HG02571 (cell line): Measurements from ENCODE around the gene PTCD2.

Experiments used
- ATAC-seq: cut with Tn5 transposase; IDR thresholded peaks from one replicate; pipeline ENCODE4 v1.9.1; 2021; ENCODE audit warnings: mild to moderate bottlenecking, moderate library complexity; ENCODE audit not compliant: unreplicated experiment

The PTCD2 gene

GRCh38 chr5:72319976-72320752 is at the start of gene PTCD2, which contains the start of gene MRPS27:
PTCD2 (plus strand) TSS chr5:72320373; CDS start chr5:72320383, 10 bp downstream.
MRPS27 (minus strand) TSS chr5:72320240; CDS start chr5:72320221, 19 bp downstream.
- peak; percentile 98 for ATAC-seq

GRCh38 chr5:72271702-72272101 is 48.5 kb upstream of the PTCD2 start:
- no peak for ATAC-seq

GRCh38 chr5:72272398-72272797 is 47.8 kb upstream of the PTCD2 start:
- no peak for ATAC-seq

- ATAC-seq = no peak
These were observed 46.6 kb upstream of the PTCD2 start for GRCh38 chr5:72273547-72273946.

- ATAC-seq = no peak
These were observed 43.9 kb upstream of the PTCD2 start for GRCh38 chr5:72276219-72276752.

- ATAC-seq = no peak
These were observed 39.5 kb upstream of the PTCD2 start for GRCh38 chr5:72280581-72281069.

- ATAC-seq = no peak
These were observed 38.8 kb upstream of the PTCD2 start for GRCh38 chr5:72281430-72281763.

GRCh38 chr5:72281764-72282499 is 38.2 kb upstream of the PTCD2 start:
- ATAC-seq = no peak

- ATAC-seq = no peak
These were observed 37.3 kb upstream of the PTCD2 start for GRCh38 chr5:72282878-72283277.

GRCh38 chr5:72283358-72283757 is 36.8 kb upstream of the PTCD2 start:
- ATAC-seq = no peak

- no peak for ATAC-seq
These were observed 35.4 kb upstream of the PTCD2 start for GRCh38 chr5:72284559-72285423.

- ATAC-seq = no peak
These were observed 34.8 kb upstream of the PTCD2 start for GRCh38 chr5:72285424-72285821.

- no peak for ATAC-seq
These were observed 33.4 kb upstream of the PTCD2 start for GRCh38 chr5:72286798-72287197.

- ATAC-seq = no peak
These were observed 31.2 kb upstream of the PTCD2 start for GRCh38 chr5:72288924-72289323.

- no peak for ATAC-seq
These were observed 29.6 kb upstream of the PTCD2 start for GRCh38 chr5:72290356-72291133.

GRCh38 chr5:72291601-72292000 is 28.6 kb upstream of the PTCD2 start:
- ATAC-seq = no peak

- no peak for ATAC-seq
These were observed 27.8 kb upstream of the PTCD2 start for GRCh38 chr5:72292411-72292810.

- no peak for ATAC-seq
These were observed 26.6 kb upstream of the PTCD2 start for GRCh38 chr5:72293495-72294055.

- ATAC-seq = no peak
These were observed 25.7 kb upstream of the PTCD2 start for GRCh38 chr5:72294473-72294872.

GRCh38 chr5:72295539-72295938 is 24.6 kb upstream of the PTCD2 start:
- ATAC-seq = no peak
